OCI-LY7 (cell line): ENCODE measurements around the gene ARL2.

ENCODE experiments used
- EZH2phosphoT487 ChIP-seq: fragments of 200-600 bp; sonication (generic); IDR thresholded peaks from 2 replicates; pipeline ENCODE4 v1.6.1; 2018; ENCODE audit warnings: low read depth, borderline replicate concordance, mild to moderate bottlenecking, mixed run types, antibody characterized with exemption, low read length, moderate library complexity, mixed read lengths
- TF ChIP-seq, protein P1 (sequence below): fragments of 200-600 bp; sonication (generic); conservative IDR thresholded peaks from 2 replicates; pipeline ENCODE4 v1.5.1; 2014; ENCODE audit warnings: mild to moderate bottlenecking, antibody characterized with exemption, low read length, moderate library complexity, mixed read lengths

GRCh38 chr11:65008873-65009272 is 5.1 kb upstream of the ARL2 start:
- TF ChIP-seq, protein P1, sequence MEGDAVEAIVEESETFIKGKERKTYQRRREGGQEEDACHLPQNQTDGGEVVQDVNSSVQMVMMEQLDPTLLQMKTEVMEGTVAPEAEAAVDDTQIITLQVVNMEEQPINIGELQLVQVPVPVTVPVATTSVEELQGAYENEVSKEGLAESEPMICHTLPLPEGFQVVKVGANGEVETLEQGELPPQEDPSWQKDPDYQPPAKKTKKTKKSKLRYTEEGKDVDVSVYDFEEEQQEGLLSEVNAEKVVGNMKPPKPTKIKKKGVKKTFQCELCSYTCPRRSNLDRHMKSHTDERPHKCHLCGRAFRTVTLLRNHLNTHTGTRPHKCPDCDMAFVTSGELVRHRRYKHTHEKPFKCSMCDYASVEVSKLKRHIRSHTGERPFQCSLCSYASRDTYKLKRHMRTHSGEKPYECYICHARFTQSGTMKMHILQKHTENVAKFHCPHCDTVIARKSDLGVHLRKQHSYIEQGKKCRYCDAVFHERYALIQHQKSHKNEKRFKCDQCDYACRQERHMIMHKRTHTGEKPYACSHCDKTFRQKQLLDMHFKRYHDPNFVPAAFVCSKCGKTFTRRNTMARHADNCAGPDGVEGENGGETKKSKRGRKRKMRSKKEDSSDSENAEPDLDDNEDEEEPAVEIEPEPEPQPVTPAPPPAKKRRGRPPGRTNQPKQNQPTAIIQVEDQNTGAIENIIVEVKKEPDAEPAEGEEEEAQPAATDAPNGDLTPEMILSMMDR: no peak
- TF ChIP-seq EZH2phosphoT487: no peak
